Measurements from ENCODE around the gene ANKHD1.

- no peak for TF ChIP-seq CTCF (conservative IDR thresholded peaks at IDR 0.05; ENCODE audit: low read length)
- no peak for TF ChIP-seq EZH2phosphoT487 (IDR thresholded peaks at IDR 0.05; ENCODE audit: borderline replicate concordance, low read depth, low read length)
Measured at GRCh38 chr5:140564196-140565023, 162.8 kb downstream of the ANKHD1 start, which contains the start of the genes APBB3 and SLC35A4.

Data from OCI-LY7 (cell line).